Osteoblast (primary cell): Measurements from ENCODE around the gene ARPP19. TPM values are rescaled to one million over a fixed set of nuclear protein-coding genes. Genes with fewer than 3 reads are reported as not detected.

Experiments used
- DNase-seq: peaks from one replicate; pipeline ENCODE4 v3.0.0; 2011; ENCODE audit warnings: low spot score, mixed read lengths; ENCODE audit not compliant: insufficient read length; ENCODE audit errors: missing footprints
- H2AFZ ChIP-seq: 2 replicates; pipeline ENCODE4 v1.6.0; 2011; ENCODE audit warnings: mild to moderate bottlenecking, low read length
- H3K27ac ChIP-seq: 2 replicates; pipeline ENCODE4 v1.5.1; 2011; ENCODE audit warnings: mild to moderate bottlenecking, low read depth, low read length, moderate library complexity
- H3K27me3 ChIP-seq: 2 replicates; pipeline ENCODE4 v1.6.0; 2012; ENCODE audit warnings: mild to moderate bottlenecking, control low read depth, inconsistent platforms, low read length, moderate library complexity; ENCODE audit not compliant: insufficient read depth
- H3K36me3 ChIP-seq: 2 replicates; pipeline ENCODE4 v1.5.1; 2011; ENCODE audit warnings: mild to moderate bottlenecking, low read length, control low read depth, moderate library complexity; ENCODE audit not compliant: insufficient read depth
- H3K4me1 ChIP-seq: 2 replicates; pipeline ENCODE4 v1.5.1; 2011; ENCODE audit warnings: mild to moderate bottlenecking, low read length, control low read depth, moderate library complexity; ENCODE audit not compliant: insufficient read depth
- H3K4me2 ChIP-seq: 2 replicates; pipeline ENCODE4 v1.6.0; 2011; ENCODE audit warnings: mild to moderate bottlenecking, low read length; ENCODE audit not compliant: insufficient read depth
- H3K4me3 ChIP-seq: fragments of 200-600 bp; sonication (generic); 3 replicates; pipeline ENCODE4 v1.5.1; 2012; ENCODE audit warnings: mild to moderate bottlenecking, low read length, inconsistent platforms; ENCODE audit not compliant: insufficient read depth
- H3K79me2 ChIP-seq: 2 replicates; pipeline ENCODE4 v1.6.0; 2012; ENCODE audit warnings: mild to moderate bottlenecking, low read length, control low read depth, inconsistent platforms; ENCODE audit not compliant: insufficient read depth
- H3K9me3 ChIP-seq: 2 replicates; pipeline ENCODE4 v1.5.1; 2011; ENCODE audit warnings: low read depth, low read length, control low read depth
- H4K20me1 ChIP-seq: 2 replicates; pipeline ENCODE4 v1.6.0; 2012; ENCODE audit warnings: mild to moderate bottlenecking, low read length, control low read depth; ENCODE audit not compliant: insufficient read depth
- total RNA-seq: library from RNA; depleted of rRNA; stranded (reverse); fragments of >200 nt; gene quantifications from 2 replicates; pipeline ENCODE4 v1.2.3, GENCODE V29; 2012
- TF ChIP-seq, protein P1 (sequence below): IDR thresholded peaks from 2 replicates; pipeline ENCODE4 v1.5.1; 2011; ENCODE audit warnings: mild to moderate bottlenecking, low read depth, low read length, moderate library complexity; ENCODE audit errors: extremely low read depth

The ARPP19 gene
- total RNA-seq, 1 donor = 114 TPM

GRCh38 chr15:52529940-52530339 is 38.9 kb downstream of the ARPP19 start:
- no peak overlapping the region for H3K27ac ChIP-seq

DNA sequence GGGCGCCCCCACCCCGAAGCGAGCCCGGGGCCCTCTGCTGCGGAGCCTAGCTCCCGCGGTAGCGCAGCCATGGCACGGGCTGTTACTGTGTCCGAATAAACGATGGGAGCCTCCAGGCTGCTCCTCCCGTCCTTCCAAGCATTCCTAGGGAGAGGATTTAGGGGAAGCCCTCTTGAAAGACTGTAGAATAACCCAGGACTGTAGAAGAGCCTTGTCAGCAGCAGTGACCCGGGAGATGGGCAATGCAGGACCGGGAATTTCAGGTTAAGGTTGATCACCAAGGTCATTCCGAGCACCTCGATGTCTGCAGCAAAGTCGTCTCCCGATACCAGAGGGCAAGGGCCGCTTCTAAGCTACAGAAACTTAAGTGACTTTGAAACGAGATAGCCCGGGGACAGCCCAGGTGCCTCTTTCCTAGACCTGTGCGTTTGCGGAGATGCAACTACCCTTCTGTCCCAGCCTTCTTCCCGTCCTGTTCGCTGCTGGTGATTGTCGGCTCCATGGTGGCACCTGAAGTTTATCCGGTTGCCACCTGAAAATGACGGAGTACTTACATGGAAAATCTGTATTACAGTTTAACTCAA is 39.4 kb downstream of the ARPP19 start:
- H3K27me3 ChIP-seq = peaks cover 20% of the 10 kb centered on the region
- H3K27ac ChIP-seq = no peak overlapping the region
- no peaks in the 10 kb centered on the region for H3K9me3 ChIP-seq

More at GRCh38 chr15:52529940-52530339, 38.9 kb downstream of the ARPP19 start:
- DNase-seq = no peak
- peaks cover 14% of the 10 kb centered on the region for H3K4me1 ChIP-seq
- H4K20me1 ChIP-seq = peaks cover 5% of the 10 kb centered on the region
- H3K79me2 ChIP-seq = peaks cover 29% of the 10 kb centered on the region
- H3K36me3 ChIP-seq = no peaks in the 10 kb centered on the region
- H3K27me3 ChIP-seq = peaks cover 20% of the 10 kb centered on the region
- H2AFZ ChIP-seq = peak overlapping the region; percentile 92
- peak overlapping the region; percentile 96 for H3K4me2 ChIP-seq
- TF ChIP-seq, protein P1, sequence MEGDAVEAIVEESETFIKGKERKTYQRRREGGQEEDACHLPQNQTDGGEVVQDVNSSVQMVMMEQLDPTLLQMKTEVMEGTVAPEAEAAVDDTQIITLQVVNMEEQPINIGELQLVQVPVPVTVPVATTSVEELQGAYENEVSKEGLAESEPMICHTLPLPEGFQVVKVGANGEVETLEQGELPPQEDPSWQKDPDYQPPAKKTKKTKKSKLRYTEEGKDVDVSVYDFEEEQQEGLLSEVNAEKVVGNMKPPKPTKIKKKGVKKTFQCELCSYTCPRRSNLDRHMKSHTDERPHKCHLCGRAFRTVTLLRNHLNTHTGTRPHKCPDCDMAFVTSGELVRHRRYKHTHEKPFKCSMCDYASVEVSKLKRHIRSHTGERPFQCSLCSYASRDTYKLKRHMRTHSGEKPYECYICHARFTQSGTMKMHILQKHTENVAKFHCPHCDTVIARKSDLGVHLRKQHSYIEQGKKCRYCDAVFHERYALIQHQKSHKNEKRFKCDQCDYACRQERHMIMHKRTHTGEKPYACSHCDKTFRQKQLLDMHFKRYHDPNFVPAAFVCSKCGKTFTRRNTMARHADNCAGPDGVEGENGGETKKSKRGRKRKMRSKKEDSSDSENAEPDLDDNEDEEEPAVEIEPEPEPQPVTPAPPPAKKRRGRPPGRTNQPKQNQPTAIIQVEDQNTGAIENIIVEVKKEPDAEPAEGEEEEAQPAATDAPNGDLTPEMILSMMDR = no peak
- peak overlapping the region; percentile 84 for H3K4me3 ChIP-seq
- H3K9me3 ChIP-seq = no peaks in the 10 kb centered on the region

DNA sequence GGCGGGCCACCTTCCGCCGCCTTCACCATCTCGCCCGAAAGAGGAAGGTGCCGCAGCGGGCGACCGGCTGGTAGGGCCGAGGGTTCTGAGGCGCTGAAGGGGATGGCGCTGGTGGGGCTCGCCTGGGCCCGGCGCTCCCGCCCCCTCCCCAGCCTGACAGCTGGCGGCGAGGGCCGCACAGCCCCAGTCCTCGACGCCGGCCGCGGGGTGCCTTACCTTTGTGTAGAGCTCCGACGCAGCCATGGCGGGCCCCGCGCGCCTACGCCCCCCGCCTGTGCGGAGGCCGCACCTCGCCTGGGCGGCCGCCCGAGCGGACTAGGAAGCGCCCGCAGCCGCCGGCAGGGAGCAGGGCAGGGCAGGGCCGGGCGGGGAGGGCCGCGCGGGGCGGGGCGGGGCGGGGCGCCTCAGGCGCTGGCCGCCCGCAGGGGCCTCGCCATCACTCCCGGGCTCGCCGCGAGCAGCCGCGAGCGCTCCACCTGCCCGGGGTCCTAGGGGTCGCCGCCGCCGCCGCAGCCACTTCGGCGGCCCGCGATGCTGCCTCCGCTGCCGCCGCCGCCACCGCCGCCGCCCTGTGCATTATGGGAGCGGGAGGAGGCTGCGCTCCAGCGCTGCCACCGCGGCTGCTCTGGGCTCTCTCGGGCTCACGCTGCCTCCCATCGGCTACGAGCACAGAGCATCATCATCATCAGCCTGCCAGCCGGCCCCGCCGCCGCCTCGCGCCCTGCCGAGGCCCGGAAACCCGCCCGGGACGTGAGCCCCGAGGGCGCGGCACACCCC is 40.1 kb downstream of the ARPP19 start, which contains the start of gene MYO5A:
Gene MYO5A, minus strand, starts transcription at position 317 of the 777 bp plus-strand sequence. Its CDS starts 74 bp downstream, at position 243.
- H3K9me3 ChIP-seq = no peaks in the 10 kb centered on the region
- H3K27ac ChIP-seq = no peak within 1 kb of the TSS
- H3K4me3 ChIP-seq = peak within 1 kb of the TSS; percentile 84
- peaks cover 14% of the 10 kb centered on the region for H3K4me1 ChIP-seq
- no peaks in the 10 kb centered on the region for H3K36me3 ChIP-seq
- peaks cover 5% of the 10 kb centered on the region for H4K20me1 ChIP-seq
- H2AFZ ChIP-seq = peak within 1 kb of the TSS; percentile 92
- peak within 1 kb of the TSS; percentile 96 for H3K4me2 ChIP-seq
- H3K27me3 ChIP-seq = peaks cover 20% of the 10 kb centered on the region
- peak; percentile 98 for DNase-seq
- TF ChIP-seq, protein P1 = no peak
- H3K79me2 ChIP-seq = peaks cover 35% of the 10 kb centered on the region

More for the DNA sequence above, 39.4 kb downstream of the ARPP19 start:
- H3K4me3 ChIP-seq = peak overlapping the region; percentile 84
- TF ChIP-seq, protein P1 = no peak
- peaks cover 5% of the 10 kb centered on the region for H4K20me1 ChIP-seq
- H3K4me2 ChIP-seq = peak overlapping the region; percentile 96
- H3K4me1 ChIP-seq = peaks cover 14% of the 10 kb centered on the region
- H2AFZ ChIP-seq = peak overlapping the region; percentile 92
- H3K79me2 ChIP-seq = peaks cover 31% of the 10 kb centered on the region
- no peaks in the 10 kb centered on the region for H3K36me3 ChIP-seq
- DNase-seq = no peak

DNA sequence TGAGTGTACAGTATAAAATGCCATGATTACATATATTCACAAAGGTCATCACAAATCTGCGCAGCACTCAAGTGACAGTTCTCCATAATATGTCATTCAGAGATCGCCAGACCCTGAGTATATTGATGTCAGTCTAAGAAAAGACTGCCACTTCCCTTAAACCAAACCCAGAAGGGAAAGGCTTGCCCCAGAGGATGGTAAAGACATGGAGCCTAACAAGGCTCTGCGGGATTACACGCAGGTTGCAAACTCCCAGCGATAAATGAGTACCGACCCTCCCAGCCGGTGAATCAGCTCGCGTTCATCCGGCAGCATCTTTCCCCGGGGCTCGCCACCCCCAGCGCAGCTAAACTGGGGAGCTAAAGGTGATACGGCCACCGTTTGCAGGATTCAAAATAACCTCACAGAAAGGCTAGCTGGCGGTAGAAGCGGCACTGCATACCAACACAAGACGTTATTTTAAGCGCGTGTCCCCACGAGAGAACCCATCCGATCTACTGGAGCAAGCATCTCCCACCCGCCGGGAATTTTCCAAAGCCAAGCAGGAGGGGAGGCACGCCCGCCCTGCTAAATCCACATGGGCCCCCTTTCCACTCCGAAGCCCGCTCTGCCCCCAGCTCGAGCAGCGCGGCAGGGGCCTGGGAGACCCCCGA is 40.8 kb downstream of the ARPP19 start:
- Histone ChIP-seq H3K9me3 (no peaks in the 10 kb centered on the region), H3K27ac (no peak overlapping the region), H2AFZ (peak overlapping the region; percentile 81), H3K4me1 (peaks cover 19% of the 10 kb centered on the region), H3K27me3 (peaks cover 16% of the 10 kb centered on the region), H3K36me3 (no peaks in the 10 kb centered on the region), H3K4me2 (peak overlapping the region; percentile 90), H3K4me3 (peak overlapping the region; percentile 84), H4K20me1 (peaks cover 10% of the 10 kb centered on the region), H3K79me2 (peaks cover 37% of the 10 kb centered on the region)
- DNase-seq = peak; percentile 90
- TF ChIP-seq, protein P1 = no peak
